HCT116 (cell line): Measurements from ENCODE around the gene IARS1. TPM values are rescaled to one million over a fixed set of nuclear protein-coding genes. Genes with fewer than 3 reads are reported as not detected.

ENCODE experiments used
- ATAC-seq: fragments of 200-7000 bp; cut with Tn5 transposase; 2 replicates; pipeline ENCODE4 v1.9.1; 2020; ENCODE audit warnings: mild to moderate bottlenecking, moderate library complexity
- BruUV-seq: library from RNA; stranded (reverse); fragments of 400-500 nt; replicated peaks from 2 replicates; lab custom pipeline; 2021; lab: Mats Ljungman, UMichigan
- CTCF ChIA-PET: fragments of 300-600 bp; sonication (Branson Sonifier 250); formaldehyde crosslinking; loops from one replicate; lab custom pipeline; 2021; ENCODE audit warnings: antibody characterized with exemption; lab: Charles Lee
- POLR2A ChIA-PET: fragments of 300-600, 350-600 bp; sonication (Branson Sonifier 250); formaldehyde crosslinking; loops from one replicate; lab custom pipeline; 2021; ENCODE audit warnings: antibody characterized with exemption; lab: Charles Lee
- RAD21 ChIA-PET, 2 experiments: fragments of 300-600 bp; sonication (Branson Sonifier 250); formaldehyde crosslinking; loops; one replicate each; lab custom pipeline; 2023; ENCODE audit warnings: low total read pairs in 2 of 2; ENCODE audit not compliant: uncharacterized antibody in 2 of 2, unreplicated experiment in 2 of 2, low non-redundant PET in 1 of 2; lab: Charles Lee
- DNase-seq: peaks from one replicate; pipeline ENCODE4 v3.0.0-alpha.2; 2010; ENCODE audit warnings: low read depth, low spot score
- H2AFZ ChIP-seq: fragments of 200-600 bp; shearing (Covaris generic), sonication (generic); 2 replicates; pipeline ENCODE4 v1.6.1; 2017; ENCODE audit warnings: low read depth, mixed run types, mixed read lengths, antibody characterized with exemption, low read length; ENCODE audit not compliant: poor library complexity, severe bottlenecking
- H3K27ac ChIP-seq: 2 replicates; pipeline ENCODE4 v1.5.1; 2012; ENCODE audit warnings: low read depth, low read length
- H3K27me3 ChIP-seq: fragments of 200-600 bp; sonication (generic); 2 replicates; pipeline ENCODE4 v1.6.1; 2016; ENCODE audit warnings: mixed run types, low read length, mixed read lengths; ENCODE audit not compliant: insufficient read depth
- H3K36me3 ChIP-seq, 2 experiments: fragments of 200-500 bp in 1 of 2; fragments of 200-600 bp in 1 of 2; sonication (Bioruptor generic) in 1 of 2; sonication (generic) in 1 of 2; 2 replicates each; pipeline versions ENCODE4 v1.5.1 to v1.6.1; 2014 to 2016; ENCODE audit warnings: low read length in 2 of 2, inconsistent platforms in 1 of 2, mixed read lengths in 1 of 2, mixed run types in 1 of 2; ENCODE audit not compliant: insufficient read depth in 2 of 2, control insufficient read depth in 1 of 2
- H3K4me1 ChIP-seq, 2 experiments: fragments of 200-600 bp in 1 of 2; sonication (generic) in 1 of 2; 2 replicates each; pipeline versions ENCODE4 v1.5.1 to v1.6.1; 2012 to 2017; ENCODE audit warnings: low read length in 2 of 2, inconsistent platforms in 1 of 2, mild to moderate bottlenecking in 1 of 2, mixed read lengths in 1 of 2, mixed run types in 1 of 2, moderate library complexity in 1 of 2; ENCODE audit not compliant: insufficient read depth in 2 of 2, control insufficient read depth in 1 of 2
- H3K4me2 ChIP-seq: fragments of 200-600 bp; sonication (generic); 2 replicates; pipeline ENCODE4 v1.6.1; 2017; ENCODE audit warnings: mixed run types, low read length, mixed read lengths
- H3K4me3 ChIP-seq, 2 experiments: fragments of 200-600 bp in 1 of 2; sonication (generic) in 1 of 2; replicated peaks in 1 of 2; 2 replicates each; pipeline ENCODE4 v1.5.1; 2011 to 2016; ENCODE audit warnings: low read length in 2 of 2, control low read depth in 1 of 2, low read depth in 1 of 2, mild to moderate bottlenecking in 1 of 2, mixed read lengths in 1 of 2, mixed run types in 1 of 2
- H3K79me2 ChIP-seq: fragments of 200-600 bp; sonication (generic); 2 replicates; pipeline ENCODE4 v1.6.1; 2017; ENCODE audit warnings: mild to moderate bottlenecking, mixed run types, low read length, moderate library complexity, mixed read lengths; ENCODE audit not compliant: insufficient read depth
- H3K9ac ChIP-seq: fragments of 200-600 bp; sonication (generic); 2 replicates; pipeline ENCODE4 v1.6.1; 2016; ENCODE audit warnings: low read length, mixed read lengths
- H3K9me2 ChIP-seq: fragments of 200-600 bp; sonication (generic), shearing (Covaris generic); 2 replicates; pipeline ENCODE4 v1.6.1; 2017; ENCODE audit warnings: mixed run types, mild to moderate bottlenecking, moderate library complexity; ENCODE audit not compliant: insufficient read depth
- H3K9me3 ChIP-seq, 2 experiments: fragments of 200-500 bp in 1 of 2; fragments of 200-600 bp in 1 of 2; sonication (Bioruptor generic) in 1 of 2; sonication (generic) in 1 of 2; 2 replicates each; pipeline ENCODE4 v1.6.1; 2014 to 2017; ENCODE audit warnings: low read length in 2 of 2, mixed read lengths in 2 of 2, inconsistent platforms in 1 of 2, low read depth in 1 of 2, mild to moderate bottlenecking in 1 of 2, mixed run types in 1 of 2, moderate library complexity in 1 of 2; ENCODE audit not compliant: control insufficient read depth in 1 of 2, insufficient read depth in 1 of 2
- H4K20me1 ChIP-seq: fragments of 200-600 bp; sonication (generic), shearing (Covaris generic); 2 replicates; pipeline ENCODE4 v1.6.1; 2017; ENCODE audit warnings: mixed run types, mild to moderate bottlenecking, moderate library complexity; ENCODE audit not compliant: insufficient read depth
- CTCF ChIP-seq, 3 experiments: fragments of 200-600 bp in 1 of 3; sonication (generic) in 1 of 3; IDR thresholded peaks in 2 of 3; conservative IDR thresholded peaks in 1 of 3; 2 replicates each; pipeline ENCODE4 v1.5.1; 2012 to 2017; ENCODE audit warnings: low read depth in 2 of 3, low read length in 2 of 3, antibody characterized with exemption in 1 of 3, borderline replicate concordance in 1 of 3, control low read depth in 1 of 3, mild to moderate bottlenecking in 1 of 3, mixed read lengths in 1 of 3, mixed run types in 1 of 3, moderate library complexity in 1 of 3; ENCODE audit not compliant: insufficient read depth in 1 of 3
- EZH2phosphoT487 ChIP-seq: fragments of 200-600 bp; IDR thresholded peaks from 2 replicates; pipeline ENCODE4 v1.6.1; 2018; ENCODE audit warnings: antibody characterized with exemption, borderline replicate concordance
- POLR2A ChIP-seq: IDR thresholded peaks from 2 replicates; pipeline ENCODE4 v1.7.0; 2011; ENCODE audit warnings: borderline replicate concordance; ENCODE audit not compliant: insufficient read depth, insufficient read length; ENCODE audit errors: extremely low read depth
- RAD21 ChIP-seq: IDR thresholded peaks from 2 replicates; pipeline ENCODE4 v1.6.1; 2012; ENCODE audit warnings: low read depth, mild to moderate bottlenecking
- SRF ChIP-seq: IDR thresholded peaks from 2 replicates; pipeline ENCODE4 v1.6.1; 2012; ENCODE audit warnings: low read depth
- YY1 ChIP-seq: IDR thresholded peaks from 2 replicates; pipeline ENCODE4 v1.6.1; 2011; ENCODE audit warnings: low read length, low read depth, moderate library complexity, mild to moderate bottlenecking; ENCODE audit not compliant: insufficient replicate concordance; ENCODE audit errors: extremely low read depth
- ZNF274 ChIP-seq: fragments of 200-500 bp; sonication (Bioruptor generic); IDR thresholded peaks from 2 replicates; pipeline ENCODE4 v1.6.1; 2014; ENCODE audit warnings: mild to moderate bottlenecking, low read depth, low read length, inconsistent platforms
- intact Hi-C: fragments of 100-400 bp; cut with micrococcal nuclease; formaldehyde crosslinking; loops from 2 replicates; pipeline ENCODE4 v1.10.0; 2022
- total RNA-seq: library from RNA; stranded (reverse); gene quantifications from one replicate; pipeline ENCODE4 v1.2.1, GENCODE V29; 2021; ENCODE audit not compliant: unreplicated experiment
- TF ChIP-seq, protein P1 (sequence below): IDR thresholded peaks from 2 replicates; pipeline ENCODE4 v1.6.1; 2012; ENCODE audit warnings: low read depth

IARS1 gene
- total RNA-seq, 1 experiment from 2014 or later, result 279 TPM

DNA sequence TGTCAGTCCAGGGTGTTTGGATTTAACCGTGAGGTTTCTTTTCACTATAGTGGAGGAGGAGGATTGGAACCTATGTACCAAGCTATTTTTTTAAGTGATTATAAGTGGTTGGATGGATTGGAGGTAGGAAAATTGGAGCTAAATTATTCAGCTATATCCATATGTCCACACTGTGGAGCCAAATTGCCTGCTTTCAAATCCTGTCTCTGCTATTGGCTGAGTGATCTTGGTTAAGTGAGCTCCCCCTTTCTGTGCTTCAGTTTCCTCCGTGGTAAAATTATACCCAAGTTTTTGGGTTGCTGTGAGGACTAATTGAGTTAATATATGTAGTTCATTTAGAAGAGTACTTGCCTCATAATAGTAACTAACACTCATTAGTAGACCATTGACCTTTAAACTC, 34.7 kb upstream of the IARS1 start:
- CTCF ChIA-PET, result interaction anchor here (0.7 to 1.6 kb wide), 9 partner anchors 40 to 463 kb away, joined by 3 to 19 read pairs (median 5); no protein-coding TSS in a partner anchor
- no TSS peak for BruUV-seq
- peak; percentile 65 for TF ChIP-seq RAD21
- no peak for TF ChIP-seq YY1
- peak; percentile 12 to 68 (median 48); a peak in 5 of 6 replicates for TF ChIP-seq CTCF (IDR thresholded peaks at IDR 0.05 in 2 of 3, conservative IDR thresholded peaks at IDR 0.05 in 1 of 3; ENCODE audit: borderline replicate concordance in 1 of 3, insufficient read depth in 1 of 3, low read depth in 2 of 3, low read length in 2 of 3)
- TF ChIP-seq, all 23 proteins: peak for 2
- Histone ChIP-seq H3K9ac (no peak overlapping the region), H4K20me1 (no peaks in the 10 kb centered on the region), H3K27me3 (no peaks in the 10 kb centered on the region), H3K9me2 (no peaks in the 10 kb centered on the region), H3K79me2 (peaks cover 20% of the 10 kb centered on the region), H3K4me1 (peaks cover 9 to 17% of the 10 kb centered on the region in 2 experiments; a peak in 3 of 4 replicates), H3K27ac (no peak overlapping the region), H2AFZ (no peak overlapping the region), H3K4me2 (peak overlapping the region; percentile 4; the same call in 1 of the 2 replicates), H3K9me3 (no peaks in the 10 kb centered on the region), H3K36me3 (peaks cover 0 to under 1% of the 10 kb centered on the region in 2 experiments; a peak in 1 of 4 replicates), H3K4me3 (no peak overlapping the region)
- RAD21 ChIA-PET, result interaction anchor here in 1 of 2 experiments (0.8 to 1.1 kb wide), 2 partner anchors 111 to 189 kb away, joined by 3 read pairs; no protein-coding TSS in a partner anchor
- POLR2A ChIA-PET, result no interaction called here
- ATAC-seq (no peak), DNase-seq (peak; percentile 42)
- intact Hi-C loops, result loop anchor here (1.0 to 5.0 kb wide), 3 partner anchors 111 to 464 kb away; no protein-coding TSS in a partner anchor

- Histone ChIP-seq H3K9ac (0 out of 2 replicates have a peak overlapping the region, but pooled peaks have one; percentile 88), H2AFZ (no peak overlapping the region), H3K9me3 (no peaks in the 10 kb centered on the region), H3K9me2 (no peaks in the 10 kb centered on the region), H3K27ac (no peak overlapping the region), H3K79me2 (peaks cover 29% of the 10 kb centered on the region), H3K4me2 (peak overlapping the region; percentile 82), H3K4me1 (peaks cover 9 to 17% of the 10 kb centered on the region in 2 experiments; a peak in 3 of 4 replicates), H3K27me3 (no peaks in the 10 kb centered on the region), H3K4me3 (no peak overlapping the region), H3K36me3 (peaks cover 6 to 10% of the 10 kb centered on the region in 2 experiments; a peak in 2 of 4 replicates), H4K20me1 (no peaks in the 10 kb centered on the region)
- BruUV-seq, result no TSS peak
- POLR2A ChIA-PET, result no interaction called here
- ATAC-seq (no peak), DNase-seq (no peak)
- RAD21 ChIA-PET, result interaction anchor here in 1 of 2 experiments (0.8 kb wide), 1 partner anchor 188 kb away, joined by 3 read pairs; no protein-coding TSS in a partner anchor
- intact Hi-C loops, result loop anchor here (5.0 kb wide), 1 partner anchor 465 kb away; no protein-coding TSS in a partner anchor
- CTCF ChIA-PET, result interaction anchor here (1.1 to 1.6 kb wide), 4 partner anchors 112 to 463 kb away, joined by 3 to 19 read pairs (median 6); no protein-coding TSS in a partner anchor
- TF ChIP-seq EZH2phosphoT487, result no peak
- TF ChIP-seq CTCF (IDR thresholded peaks at IDR 0.05 in 2 of 3, conservative IDR thresholded peaks at IDR 0.05 in 1 of 3; ENCODE audit: borderline replicate concordance in 1 of 3, insufficient read depth in 1 of 3, low read depth in 2 of 3, low read length in 2 of 3), result no peak
- no peak for TF ChIP-seq POLR2A
- TF ChIP-seq ZNF274, result no peak
- TF ChIP-seq, protein P1, sequence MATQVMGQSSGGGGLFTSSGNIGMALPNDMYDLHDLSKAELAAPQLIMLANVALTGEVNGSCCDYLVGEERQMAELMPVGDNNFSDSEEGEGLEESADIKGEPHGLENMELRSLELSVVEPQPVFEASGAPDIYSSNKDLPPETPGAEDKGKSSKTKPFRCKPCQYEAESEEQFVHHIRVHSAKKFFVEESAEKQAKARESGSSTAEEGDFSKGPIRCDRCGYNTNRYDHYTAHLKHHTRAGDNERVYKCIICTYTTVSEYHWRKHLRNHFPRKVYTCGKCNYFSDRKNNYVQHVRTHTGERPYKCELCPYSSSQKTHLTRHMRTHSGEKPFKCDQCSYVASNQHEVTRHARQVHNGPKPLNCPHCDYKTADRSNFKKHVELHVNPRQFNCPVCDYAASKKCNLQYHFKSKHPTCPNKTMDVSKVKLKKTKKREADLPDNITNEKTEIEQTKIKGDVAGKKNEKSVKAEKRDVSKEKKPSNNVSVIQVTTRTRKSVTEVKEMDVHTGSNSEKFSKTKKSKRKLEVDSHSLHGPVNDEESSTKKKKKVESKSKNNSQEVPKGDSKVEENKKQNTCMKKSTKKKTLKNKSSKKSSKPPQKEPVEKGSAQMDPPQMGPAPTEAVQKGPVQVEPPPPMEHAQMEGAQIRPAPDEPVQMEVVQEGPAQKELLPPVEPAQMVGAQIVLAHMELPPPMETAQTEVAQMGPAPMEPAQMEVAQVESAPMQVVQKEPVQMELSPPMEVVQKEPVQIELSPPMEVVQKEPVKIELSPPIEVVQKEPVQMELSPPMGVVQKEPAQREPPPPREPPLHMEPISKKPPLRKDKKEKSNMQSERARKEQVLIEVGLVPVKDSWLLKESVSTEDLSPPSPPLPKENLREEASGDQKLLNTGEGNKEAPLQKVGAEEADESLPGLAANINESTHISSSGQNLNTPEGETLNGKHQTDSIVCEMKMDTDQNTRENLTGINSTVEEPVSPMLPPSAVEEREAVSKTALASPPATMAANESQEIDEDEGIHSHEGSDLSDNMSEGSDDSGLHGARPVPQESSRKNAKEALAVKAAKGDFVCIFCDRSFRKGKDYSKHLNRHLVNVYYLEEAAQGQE, result no peak
- no peak for TF ChIP-seq SRF
These were observed 33.9 kb upstream of the IARS1 start for GRCh38 chr9:92327283-92327850.
